Measurements from ENCODE around the gene CNNM1. TPM values are rescaled to one million over a fixed set of nuclear protein-coding genes. Genes with fewer than 3 reads are reported as not detected.

Gene CNNM1
- total and polyA plus RNA-seq, 9 of the 15 experiments (the other 6 are each of a cell fraction or from before 2014, with no cell fraction given): not detected

- TF ChIP-seq REST (IDR thresholded peaks at IDR 0.05; ENCODE audit: borderline replicate concordance) (peak; percentile 71), REST (CRISPR knock-in tag; IDR thresholded peaks at IDR 0.05; ENCODE audit: low read depth) (no peak), BCOR (IDR thresholded peaks at IDR 0.05) (0 out of 2 replicates have a peak, but pooled peaks have one; percentile 23), MEF2D (tag; conservative IDR thresholded peaks at IDR 0.05; ENCODE audit: low read depth) (no peak)
Measured at GRCh38 chr10:99429517-99430095, 100.5 kb downstream of the CNNM1 start (continued).
